GM21423 (cell line): ENCODE measurements around the gene CDK11B.
"Not testable (repeated sequence)": the region's sequence is repeated elsewhere in the genome, so short reads cannot be mapped to it uniquely, and the experiment has no call there.

Experiments
- ATAC-seq: cut with Tn5 transposase; IDR thresholded peaks from one replicate; pipeline ENCODE4 v1.9.1; 2021; ENCODE audit warnings: mild to moderate bottlenecking, moderate library complexity; ENCODE audit not compliant: unreplicated experiment

The CDK11B gene

DNA sequence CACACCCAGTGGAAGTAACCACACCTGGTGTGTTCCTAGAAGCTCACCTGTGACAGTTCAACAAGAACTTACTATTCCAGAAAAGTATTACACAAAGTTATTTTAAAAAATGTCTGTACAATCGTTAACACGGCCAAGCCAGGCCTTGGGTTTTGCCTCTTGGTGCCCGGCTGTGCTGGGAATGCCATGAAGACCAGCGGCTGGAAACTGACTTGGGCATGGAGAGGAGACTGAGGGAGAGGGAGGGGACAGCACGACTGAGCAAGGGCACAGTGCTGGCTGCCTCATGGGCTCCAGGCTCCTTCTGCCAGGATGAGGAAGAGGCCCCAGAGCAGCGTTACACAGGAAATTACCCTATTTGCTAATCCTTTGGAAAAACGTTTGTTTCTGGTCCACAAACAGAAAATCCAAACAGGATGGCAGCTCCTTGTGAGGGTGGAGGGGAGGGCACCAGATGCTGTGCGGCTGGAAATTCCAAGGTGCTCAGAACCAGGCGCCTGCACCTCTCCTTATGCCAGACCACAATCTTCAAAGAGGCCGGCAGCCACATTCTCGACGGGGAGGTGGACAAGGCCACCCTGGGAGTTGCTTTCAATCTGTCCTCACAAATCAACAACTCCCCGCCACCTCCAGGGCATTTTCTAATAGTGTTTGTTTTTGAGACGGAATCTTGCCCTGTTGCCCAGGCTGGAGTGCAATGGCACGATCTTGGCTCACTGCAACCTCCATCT is 4.2 kb upstream of the CDK11B start:
- not testable (repeated sequence) for ATAC-seq

DNA sequence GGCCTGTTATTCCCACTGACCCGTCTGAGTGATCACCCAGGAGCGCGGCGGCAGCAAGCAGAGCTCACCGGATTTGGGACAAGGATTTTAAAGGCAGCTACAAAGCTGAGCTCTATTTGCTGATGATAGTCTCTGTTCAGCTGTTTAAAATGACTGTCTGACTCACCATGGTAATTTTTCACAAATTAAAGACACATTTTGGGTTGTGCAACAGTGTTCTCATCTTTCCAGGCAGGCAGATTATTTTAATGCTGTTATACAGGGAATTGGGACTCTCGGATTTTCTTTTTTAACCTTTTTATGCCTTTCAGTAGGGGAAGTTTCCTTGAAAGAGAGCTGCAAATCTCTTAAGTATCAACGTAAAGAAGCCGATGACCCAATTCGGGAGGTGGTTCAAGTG is 3.6 kb upstream of the CDK11B start:
- ATAC-seq: not testable (repeated sequence)

- not testable (repeated sequence) for ATAC-seq
Measured at GRCh38 chr1:1648265-1648664, 10.5 kb downstream of the CDK11B start.

- not testable (repeated sequence) for ATAC-seq
Measured at GRCh38 chr1:1647567-1648241, 11.1 kb downstream of the CDK11B start.

GRCh38 chr1:1646326-1646725 is 12.5 kb downstream of the CDK11B start:
- not testable (repeated sequence) for ATAC-seq

DNA sequence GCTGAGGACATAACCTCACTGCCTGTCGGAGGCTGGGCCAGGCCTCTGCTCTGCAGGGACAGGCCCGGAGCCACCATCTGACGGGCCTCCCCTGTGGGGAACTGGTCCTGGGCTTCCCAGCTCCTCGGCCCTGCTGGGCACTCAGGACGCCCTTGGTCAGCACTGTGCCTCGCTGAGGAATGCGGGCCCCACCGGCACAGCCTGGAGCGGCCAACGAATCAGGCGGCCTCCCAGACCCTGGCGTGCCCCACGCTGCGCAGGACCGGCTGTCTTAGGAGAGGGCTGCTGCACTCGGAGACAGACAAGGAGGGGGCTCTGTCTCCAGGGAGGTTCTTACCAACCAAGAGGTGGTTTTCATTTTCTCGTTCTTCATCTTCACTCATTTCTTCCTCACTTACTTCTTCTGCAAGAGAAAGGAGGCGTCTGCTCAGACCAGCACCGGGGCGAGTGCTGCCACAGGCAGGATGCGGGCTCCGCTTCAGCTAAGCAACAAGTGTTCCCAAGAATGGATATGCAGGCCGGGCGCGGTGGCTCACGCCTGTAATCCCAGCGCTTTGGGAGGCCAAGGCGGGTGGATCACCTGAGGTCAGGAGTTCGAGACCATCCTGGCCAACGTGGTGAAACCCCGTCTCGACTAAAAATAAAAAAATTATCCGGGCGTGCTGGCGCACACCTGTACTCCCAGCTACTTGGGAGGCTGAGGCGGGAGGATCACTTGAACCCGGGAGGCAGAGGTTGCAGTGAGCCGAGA is 17.9 kb downstream of the CDK11B start:
- ATAC-seq: not testable (repeated sequence)

GRCh38 chr1:1640081-1640480 is 18.7 kb downstream of the CDK11B start:
- ATAC-seq: not testable (repeated sequence)

GRCh38 chr1:1639368-1639767 is 19.4 kb downstream of the CDK11B start:
- not testable (repeated sequence) for ATAC-seq

DNA sequence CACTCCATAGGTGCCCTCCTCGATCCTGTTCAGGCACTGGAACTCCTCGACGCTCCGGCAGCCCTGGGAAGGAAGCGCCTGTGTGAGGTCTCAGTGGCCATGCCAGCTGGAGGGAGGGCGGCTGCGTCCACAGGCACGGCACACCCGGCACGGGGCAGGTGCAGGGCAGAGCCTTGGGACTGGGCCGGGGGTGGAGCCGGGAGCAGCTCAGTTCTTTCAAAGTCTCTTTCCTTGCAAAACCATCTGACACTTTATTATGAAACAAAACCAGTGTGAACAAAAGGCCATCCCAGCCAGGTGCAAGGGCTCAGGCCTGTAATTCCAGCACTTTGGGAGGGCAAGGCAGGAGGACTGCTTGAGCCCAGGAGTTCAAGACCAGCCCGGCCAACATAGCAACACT is 20.3 kb downstream of the CDK11B start:
- not testable (repeated sequence) for ATAC-seq

GRCh38 chr1:1637479-1637875 is 21.3 kb downstream of the CDK11B start:
- ATAC-seq: not testable (repeated sequence)

DNA sequence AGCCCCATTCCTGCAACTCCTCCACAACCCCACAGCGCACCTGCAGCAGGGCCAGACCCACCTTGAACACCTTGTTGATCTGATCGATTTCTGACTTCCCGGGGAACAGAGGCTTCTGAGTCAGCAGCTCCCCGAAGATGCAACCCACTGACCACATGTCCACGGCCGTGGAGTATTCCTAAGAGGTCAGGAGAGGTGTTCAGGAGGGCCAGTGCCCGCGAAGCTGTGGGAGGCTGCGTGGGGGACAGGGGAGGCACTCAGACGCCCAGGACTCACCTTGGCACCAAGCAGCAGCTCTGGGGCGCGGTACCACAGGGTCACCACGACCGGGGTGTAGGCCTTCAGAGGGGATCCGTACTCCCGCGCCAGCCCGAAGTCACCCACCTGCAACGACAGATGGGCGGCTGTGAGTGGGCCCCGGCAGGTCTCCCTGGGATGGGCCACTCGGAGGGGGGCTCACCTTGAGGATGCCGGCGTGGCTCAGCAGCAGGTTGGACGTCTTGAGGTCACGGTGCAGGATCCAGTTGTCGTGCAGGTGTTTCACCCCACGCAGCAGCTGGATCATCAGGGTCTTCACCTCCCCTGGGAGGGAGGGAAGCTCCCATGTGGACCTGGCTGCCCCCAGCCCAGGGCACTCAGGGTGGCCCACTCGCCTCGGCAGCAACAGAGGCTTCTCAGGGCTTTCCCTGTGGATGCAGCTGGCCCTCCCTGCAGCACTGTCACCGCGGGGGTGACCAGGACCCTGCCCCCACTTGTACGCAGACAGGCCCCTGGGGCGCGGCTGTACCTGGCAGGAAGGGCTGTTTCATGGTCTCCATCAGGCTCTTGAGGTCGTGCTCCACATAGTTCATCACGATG is 22.0 kb downstream of the CDK11B start:
- not testable (repeated sequence) for ATAC-seq

GRCh38 chr1:1634613-1635012 is 24.2 kb downstream of the CDK11B start:
- not testable (repeated sequence) for ATAC-seq

- not testable (repeated sequence) for ATAC-seq
Measured at GRCh38 chr1:1633409-1633808, 25.4 kb downstream of the CDK11B start.

DNA sequence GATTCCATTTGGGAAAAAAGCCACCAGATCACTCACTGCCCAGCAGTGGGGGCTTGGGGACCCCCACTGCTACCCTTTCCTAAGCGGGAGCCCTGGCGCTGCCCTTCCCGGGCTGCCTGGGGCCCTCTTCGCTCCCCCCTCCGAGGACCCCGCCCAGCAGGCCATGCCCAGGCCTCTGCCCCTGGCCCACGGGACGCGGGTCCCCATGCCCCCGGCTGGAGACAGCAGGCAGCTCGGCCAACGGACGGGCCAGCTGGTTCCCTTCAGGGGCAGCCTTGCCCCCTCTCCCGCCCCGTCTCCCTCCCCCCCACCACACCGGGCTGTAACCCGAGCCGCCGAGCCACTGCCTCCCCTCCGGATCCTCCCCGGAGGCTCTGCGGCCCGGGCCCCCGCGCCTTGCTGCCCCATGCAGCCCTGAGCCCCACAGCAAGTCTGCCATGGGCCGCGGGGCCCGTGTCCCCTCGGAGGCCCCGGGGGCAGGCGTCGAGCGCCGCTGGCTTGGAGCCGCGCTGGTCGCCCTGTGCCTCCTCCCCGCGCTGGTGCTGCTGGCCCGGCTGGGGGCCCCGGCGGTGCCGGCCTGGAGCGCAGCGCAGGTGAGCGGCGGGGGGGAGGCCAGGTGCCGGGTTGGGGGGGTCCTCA is 26.9 kb downstream of the CDK11B start, which contains the start of gene MMP23B:
Gene MMP23B, plus strand, starts transcription at position 392 of the 639 bp plus-strand sequence. Its CDS starts 46 bp downstream, at position 438.
- no peak for ATAC-seq

- no peak for ATAC-seq
Measured at GRCh38 chr1:1630965-1631781, 27.6 kb downstream of the CDK11B start.

DNA sequence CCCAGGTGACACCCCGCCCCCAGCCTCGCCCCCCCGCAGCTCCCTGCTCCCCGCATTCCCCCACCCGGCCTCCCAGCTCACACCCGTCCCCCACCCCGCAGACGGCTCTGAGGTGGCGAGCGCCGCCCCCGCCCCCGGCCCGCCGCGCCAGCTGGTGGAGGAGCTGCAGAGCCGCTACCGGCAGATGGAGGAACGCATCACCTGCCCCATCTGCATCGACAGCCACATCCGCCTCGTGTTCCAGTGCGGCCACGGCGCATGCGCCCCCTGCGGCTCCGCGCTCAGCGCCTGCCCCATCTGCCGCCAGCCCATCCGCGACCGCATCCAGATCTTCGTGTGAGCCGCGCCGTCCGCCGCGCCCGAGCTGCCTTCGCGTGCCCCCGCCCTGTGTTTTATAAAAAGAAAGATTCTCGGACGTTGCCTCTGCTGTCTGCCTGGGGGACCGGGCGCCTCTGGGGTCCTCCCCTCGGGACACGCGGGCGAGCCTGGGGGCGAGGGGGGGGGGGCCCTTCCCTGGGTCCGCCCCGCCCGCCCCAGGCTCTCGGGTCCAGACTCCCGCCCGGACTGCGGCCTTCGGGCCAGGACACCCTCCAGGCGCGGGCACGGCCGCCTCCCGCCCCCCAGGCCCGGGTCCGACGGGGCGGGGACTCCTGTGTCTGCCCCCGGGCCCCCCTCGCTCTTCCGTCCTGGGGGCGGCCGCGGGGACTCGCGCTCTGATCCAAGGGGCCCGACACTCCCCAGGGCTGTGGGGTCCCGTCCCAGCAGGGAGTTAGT is 28.4 kb downstream of the CDK11B start:
- ATAC-seq: peak; percentile 77

DNA sequence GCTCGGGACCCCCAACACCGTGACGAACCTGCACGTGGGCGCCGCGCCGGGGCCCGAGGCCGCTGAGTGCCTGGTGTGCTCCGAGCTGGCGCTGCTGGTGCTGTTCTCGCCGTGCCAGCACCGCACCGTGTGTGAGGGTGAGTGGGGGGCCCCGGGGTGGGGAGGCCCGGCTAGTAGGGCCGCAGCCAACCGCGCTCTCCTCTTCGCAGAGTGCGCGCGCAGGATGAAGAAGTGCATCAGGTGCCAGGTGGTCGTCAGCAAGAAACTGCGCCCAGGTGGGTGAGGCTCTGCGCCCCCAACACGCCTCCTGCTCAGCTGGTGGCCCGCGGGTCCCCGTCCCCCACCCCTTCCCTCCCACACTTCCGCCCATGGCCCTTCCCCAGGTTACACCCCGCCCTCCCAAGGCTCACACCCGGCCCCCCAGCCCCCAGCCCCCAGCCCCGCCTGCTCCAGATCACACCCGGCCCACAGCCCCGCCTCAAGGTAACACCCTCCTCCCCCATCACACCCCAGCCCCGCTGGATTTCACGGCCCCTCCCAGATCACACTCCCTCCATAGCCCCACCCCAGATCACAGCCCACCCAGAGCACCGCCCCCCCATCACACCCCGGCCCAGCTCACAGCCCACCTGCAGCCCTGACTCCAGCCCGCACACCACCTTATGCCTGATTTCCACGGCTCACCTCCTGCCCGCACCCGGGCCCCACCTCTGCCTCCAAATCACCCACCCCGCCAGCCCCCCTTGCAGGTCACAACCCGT is 29.2 kb downstream of the CDK11B start:
- peak; percentile 5 for ATAC-seq
